MM.1S (cell line): ENCODE results near the gene ST3GAL4.
"Not testable (repeated sequence)": the region's sequence is repeated elsewhere in the genome, so short reads cannot be mapped to it uniquely, and the experiment has no call there.

Experiments
- DNase-seq: peaks from one replicate; pipeline ENCODE4 v3.0.0-alpha.2; 2015
- H2AFZ ChIP-seq: fragments of 300-600 bp; sonication (generic); 2 replicates; pipeline ENCODE4 v1.6.0; 2016; ENCODE audit warnings: antibody characterized with exemption, low read length
- H3F3A ChIP-seq: fragments of 300-600 bp; sonication (generic); 2 replicates; pipeline ENCODE4 v1.6.1; 2016; ENCODE audit warnings: mild to moderate bottlenecking, antibody characterized with exemption, low read length, moderate library complexity, mixed read lengths; ENCODE audit not compliant: insufficient read depth
- H3K27ac ChIP-seq: fragments of 300-600 bp; sonication (generic); 2 replicates; pipeline ENCODE4 v1.5.1; 2016; ENCODE audit warnings: mild to moderate bottlenecking, low read length
- H3K27me3 ChIP-seq: fragments of 300-600 bp; sonication (generic); replicated peaks from 2 replicates; pipeline ENCODE4 v1.6.0; 2016; ENCODE audit warnings: low read length; ENCODE audit not compliant: insufficient read depth
- H3K36me3 ChIP-seq: fragments of 300-600 bp; sonication (generic); replicated peaks from 2 replicates; pipeline ENCODE4 v1.6.1; 2016; ENCODE audit warnings: mild to moderate bottlenecking, low read length, mixed read lengths; ENCODE audit not compliant: insufficient read depth
- H3K4me1 ChIP-seq: fragments of 300-600 bp; sonication (generic); 2 replicates; pipeline ENCODE4 v1.6.1; 2016; ENCODE audit warnings: low read length, mixed read lengths
- H3K4me2 ChIP-seq: fragments of 300-600 bp; sonication (generic); 2 replicates; pipeline ENCODE4 v1.6.0; 2016; ENCODE audit warnings: low read depth, low read length
- H3K4me3 ChIP-seq: fragments of 300-600 bp; sonication (generic); 2 replicates; pipeline ENCODE4 v1.5.1; 2016; ENCODE audit warnings: low read length, mixed read lengths
- H3K79me2 ChIP-seq: fragments of 300-600 bp; sonication (generic); 2 replicates; pipeline ENCODE4 v1.6.1; 2016; ENCODE audit warnings: mixed run types, low read length, mixed read lengths
- H3K9ac ChIP-seq: fragments of 300-600 bp; sonication (generic); 2 replicates; pipeline ENCODE4 v1.6.1; 2016; ENCODE audit warnings: low read length, mixed read lengths
- H3K9me2 ChIP-seq: fragments of 300-600 bp; sonication (generic); replicated peaks from 2 replicates; pipeline ENCODE4 v1.6.1; 2016; ENCODE audit warnings: mild to moderate bottlenecking, low read length, mixed read lengths; ENCODE audit not compliant: insufficient read depth
- H3K9me3 ChIP-seq: fragments of 300-600 bp; sonication (generic); replicated peaks from 2 replicates; pipeline ENCODE4 v1.6.1; 2016; ENCODE audit warnings: mild to moderate bottlenecking, low read length, mixed read lengths; ENCODE audit not compliant: insufficient read depth
- H4K20me1 ChIP-seq: fragments of 300-600 bp; sonication (generic); 2 replicates; pipeline ENCODE4 v1.6.1; 2016; ENCODE audit warnings: mild to moderate bottlenecking, low read length, moderate library complexity, mixed read lengths; ENCODE audit not compliant: insufficient read depth
- EZH2 ChIP-seq: fragments of 300-600 bp; sonication (generic); optimal IDR thresholded peaks from 2 replicates; pipeline ENCODE3; 2017; ENCODE audit warnings: low read depth, mild to moderate bottlenecking, antibody characterized with exemption, low read length, mixed read lengths
- EZH2phosphoT487 ChIP-seq: fragments of 300-600 bp; sonication (generic); IDR thresholded peaks from 2 replicates; pipeline ENCODE4 v1.6.1; 2018; ENCODE audit warnings: antibody characterized with exemption, low read length
- TF ChIP-seq, protein P1 (sequence below): fragments of 300-600 bp; sonication (generic); IDR thresholded peaks from 2 replicates; pipeline ENCODE4 v1.5.1; 2016; ENCODE audit warnings: antibody characterized with exemption, low read length, mixed read lengths

The ST3GAL4 gene

DNA sequence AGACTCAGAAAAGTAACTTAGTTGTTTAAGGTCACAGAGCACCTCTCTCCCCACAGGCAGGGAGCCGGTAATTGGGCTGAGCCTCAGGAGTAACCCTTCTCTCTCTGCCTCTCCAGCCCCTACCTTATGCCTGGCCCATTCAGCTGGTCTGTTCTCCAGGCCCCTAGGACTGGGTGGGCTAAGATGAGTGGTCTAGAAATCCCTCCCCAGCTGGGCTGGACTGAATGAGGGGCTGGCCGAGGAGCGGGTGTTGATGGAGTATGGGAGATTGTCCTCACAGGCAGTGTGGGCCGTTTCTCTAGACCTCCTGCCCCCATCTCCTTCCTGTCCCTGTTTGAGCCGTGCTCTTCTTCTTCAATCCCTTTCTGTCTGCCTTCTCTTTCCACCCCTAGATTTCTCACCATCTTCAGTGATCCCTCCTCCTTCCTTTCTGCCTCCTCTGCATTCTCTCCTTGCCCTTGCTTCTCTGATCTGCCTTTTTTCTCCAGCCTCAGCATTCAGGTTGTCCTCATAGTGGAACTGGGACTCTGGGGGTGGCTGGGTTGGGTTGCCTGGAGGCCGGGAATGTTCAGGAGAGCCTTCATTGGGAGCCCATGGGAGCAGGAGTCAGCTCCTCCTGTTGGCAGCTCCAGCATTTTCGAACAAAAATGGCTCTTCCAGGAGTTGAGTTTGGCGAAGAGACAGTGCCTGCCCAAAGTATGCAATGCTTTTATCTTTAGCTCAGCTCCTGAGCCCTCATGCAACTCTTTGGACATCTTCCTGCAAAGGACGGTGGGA lies 7.6 kb downstream of the ST3GAL4 start:
- Histone ChIP-seq H3F3A (no peaks in the 10 kb centered on the region), H3K9ac (no peak overlapping the region), H3K79me2 (no peaks in the 10 kb centered on the region), H3K27me3 (no peaks in the 10 kb centered on the region), H3K27ac (no peak overlapping the region), H3K36me3 (no peaks in the 10 kb centered on the region), H3K9me3 (no peaks in the 10 kb centered on the region), H3K4me3 (no peak overlapping the region), H2AFZ (no peak overlapping the region), H3K4me1 (no peaks in the 10 kb centered on the region), H4K20me1 (no peaks in the 10 kb centered on the region), H3K4me2 (no peak overlapping the region), H3K9me2 (no peaks in the 10 kb centered on the region)
- TF ChIP-seq EZH2 (no peak), EZH2phosphoT487 (no peak)
- TF ChIP-seq, protein P1, sequence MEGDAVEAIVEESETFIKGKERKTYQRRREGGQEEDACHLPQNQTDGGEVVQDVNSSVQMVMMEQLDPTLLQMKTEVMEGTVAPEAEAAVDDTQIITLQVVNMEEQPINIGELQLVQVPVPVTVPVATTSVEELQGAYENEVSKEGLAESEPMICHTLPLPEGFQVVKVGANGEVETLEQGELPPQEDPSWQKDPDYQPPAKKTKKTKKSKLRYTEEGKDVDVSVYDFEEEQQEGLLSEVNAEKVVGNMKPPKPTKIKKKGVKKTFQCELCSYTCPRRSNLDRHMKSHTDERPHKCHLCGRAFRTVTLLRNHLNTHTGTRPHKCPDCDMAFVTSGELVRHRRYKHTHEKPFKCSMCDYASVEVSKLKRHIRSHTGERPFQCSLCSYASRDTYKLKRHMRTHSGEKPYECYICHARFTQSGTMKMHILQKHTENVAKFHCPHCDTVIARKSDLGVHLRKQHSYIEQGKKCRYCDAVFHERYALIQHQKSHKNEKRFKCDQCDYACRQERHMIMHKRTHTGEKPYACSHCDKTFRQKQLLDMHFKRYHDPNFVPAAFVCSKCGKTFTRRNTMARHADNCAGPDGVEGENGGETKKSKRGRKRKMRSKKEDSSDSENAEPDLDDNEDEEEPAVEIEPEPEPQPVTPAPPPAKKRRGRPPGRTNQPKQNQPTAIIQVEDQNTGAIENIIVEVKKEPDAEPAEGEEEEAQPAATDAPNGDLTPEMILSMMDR, result no peak
- no peak for DNase-seq

DNA sequence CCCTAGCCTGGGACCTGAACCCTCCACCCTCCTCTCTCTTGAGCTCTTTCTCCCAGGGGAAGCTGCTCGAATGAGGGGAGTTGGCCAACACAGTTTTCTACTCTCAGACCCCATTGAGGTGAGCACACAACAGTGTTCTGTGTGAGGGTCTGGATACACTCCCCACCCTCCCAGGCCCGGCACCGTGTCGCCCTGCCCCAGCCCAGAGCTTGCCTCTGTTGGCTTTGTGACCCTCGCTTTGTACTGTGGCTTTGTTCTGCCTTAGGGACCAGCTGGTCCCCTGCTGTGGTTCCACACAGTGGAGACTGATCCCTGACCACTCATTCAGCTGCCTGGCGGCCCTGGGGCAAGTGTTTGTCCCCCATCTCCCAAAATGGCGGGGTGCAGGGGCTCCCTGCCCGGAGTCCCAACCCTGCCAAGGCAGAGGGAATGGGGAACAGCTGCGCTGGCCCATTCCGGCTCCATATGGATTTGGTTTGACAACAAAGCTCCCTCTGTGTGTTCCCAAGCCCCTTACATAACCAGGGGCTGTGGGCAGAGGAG lies 8.3 kb downstream of the ST3GAL4 start:
- H3K9me2 ChIP-seq, result no peaks in the 10 kb centered on the region
- H3K4me1 ChIP-seq, result no peaks in the 10 kb centered on the region
- H4K20me1 ChIP-seq, result no peaks in the 10 kb centered on the region
- H3K4me2 ChIP-seq, result no peak overlapping the region
- DNase-seq, result no peak
- TF ChIP-seq EZH2phosphoT487 (no peak), EZH2 (no peak)
- TF ChIP-seq, protein P1, result no peak
- no peaks in the 10 kb centered on the region for H3K79me2 ChIP-seq
- no peaks in the 10 kb centered on the region for H3F3A ChIP-seq
- H3K27ac ChIP-seq, result no peak overlapping the region
- H3K9me3 ChIP-seq, result no peaks in the 10 kb centered on the region
- H3K27me3 ChIP-seq, result no peaks in the 10 kb centered on the region
- H3K9ac ChIP-seq, result no peak overlapping the region
- no peaks in the 10 kb centered on the region for H3K36me3 ChIP-seq
- no peak overlapping the region for H3K4me3 ChIP-seq
- no peak overlapping the region for H2AFZ ChIP-seq

DNA sequence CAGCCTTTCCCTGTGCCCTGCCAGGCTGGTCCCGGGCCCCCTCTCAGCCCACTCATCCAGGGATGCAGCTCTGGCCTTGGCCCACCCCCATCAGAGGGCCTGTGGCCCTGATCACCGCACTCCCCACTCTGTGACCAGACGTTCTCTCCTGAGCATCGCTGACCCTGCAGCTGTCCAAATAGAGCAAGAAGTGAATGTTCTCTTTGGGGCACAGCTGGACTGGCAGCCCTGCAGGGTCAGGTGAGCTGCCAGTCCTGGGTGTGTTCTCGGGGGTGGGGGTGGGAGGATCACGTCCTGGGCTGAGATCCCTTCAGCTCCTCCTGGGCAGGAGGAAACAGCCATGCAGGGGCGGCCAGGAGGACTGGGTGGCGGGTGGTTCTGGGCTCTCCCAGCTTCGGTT lies 9.2 kb downstream of the ST3GAL4 start:
- not testable (repeated sequence) for H3K27me3 ChIP-seq, H3K4me3 ChIP-seq, H4K20me1 ChIP-seq, DNase-seq, H3K9me3 ChIP-seq, H3K9ac ChIP-seq, H3K36me3 ChIP-seq, H3K4me1 ChIP-seq, H3K79me2 ChIP-seq, H3K9me2 ChIP-seq, H2AFZ ChIP-seq, H3F3A ChIP-seq, H3K27ac ChIP-seq, H3K4me2 ChIP-seq

DNA sequence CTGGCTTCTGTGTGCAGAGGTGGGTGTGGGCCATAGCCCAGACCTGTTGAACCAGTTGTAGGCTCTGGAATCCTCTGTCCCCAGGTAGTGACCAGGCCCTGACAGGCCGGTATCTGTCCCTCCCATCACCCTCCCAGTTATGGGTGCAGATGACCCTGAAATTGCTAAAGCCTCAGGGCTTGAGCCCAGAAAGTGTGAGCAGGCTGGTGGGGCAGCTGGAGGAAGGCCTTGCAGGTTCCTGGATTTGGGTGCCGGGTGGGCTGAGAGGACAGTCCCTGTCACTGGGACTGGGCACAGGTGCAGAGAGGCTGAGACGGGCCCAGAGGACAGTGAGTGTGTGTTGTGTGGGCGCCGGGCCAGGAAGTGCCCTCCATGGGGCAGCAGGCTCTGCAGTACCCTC lies 10.0 kb downstream of the ST3GAL4 start:
- not testable (repeated sequence) for H3K9me3 ChIP-seq, H3F3A ChIP-seq

More for the DNA sequence above, 10.0 kb downstream of the ST3GAL4 start:
- H3K9ac ChIP-seq, H2AFZ ChIP-seq, DNase-seq, H3K27ac ChIP-seq, H4K20me1 ChIP-seq, H3K36me3 ChIP-seq, H3K9me2 ChIP-seq, H3K27me3 ChIP-seq, H3K4me2 ChIP-seq, H3K79me2 ChIP-seq, H3K4me1 ChIP-seq, H3K4me3 ChIP-seq: not testable (repeated sequence)
